ENCODE measurements around the gene HEATR9.

HEATR9 gene

GRCh38 chr17:35864853-35865252 lies 3.8 kb downstream of the HEATR9 start:
- DNase-seq, result no peak

GRCh38 chr17:35856603-35857002 lies 12.1 kb downstream of the HEATR9 start:
- DNase-seq, result no peak

GRCh38 chr17:35855965-35856364 lies 12.7 kb downstream of the HEATR9 start:
- no peak for DNase-seq

GRCh38 chr17:35849469-35850348 lies 19.0 kb downstream of the HEATR9 start:
- DNase-seq, result peak; percentile 56 to 74

- no peak for DNase-seq
Observed at GRCh38 chr17:35847633-35848373, 20.9 kb downstream of the HEATR9 start.

GRCh38 chr17:35847006-35847405 lies 21.7 kb downstream of the HEATR9 start:
- DNase-seq, result no peak

GRCh38 chr17:35846055-35846809 lies 22.5 kb downstream of the HEATR9 start:
- no peak for DNase-seq

GRCh38 chr17:35844547-35844946 lies 24.1 kb downstream of the HEATR9 start:
- no peak for DNase-seq

GRCh38 chr17:35843698-35844097 lies 25.0 kb downstream of the HEATR9 start:
- no peak for DNase-seq

GRCh38 chr17:35842239-35842638 lies 26.5 kb downstream of the HEATR9 start:
- DNase-seq, result no peak

GRCh38 chr17:35841505-35841904 lies 27.2 kb downstream of the HEATR9 start:
- DNase-seq, result no peak

GRCh38 chr17:35841101-35841500 lies 27.6 kb downstream of the HEATR9 start:
- DNase-seq, result no peak

GRCh38 chr17:35825206-35825605 lies 43.5 kb downstream of the HEATR9 start:
- no peak for DNase-seq

- no peak for DNase-seq
Observed at GRCh38 chr17:35821308-35821707, 47.4 kb downstream of the HEATR9 start.

GRCh38 chr17:35819455-35819854 lies 49.2 kb downstream of the HEATR9 start:
- no peak for DNase-seq

- DNase-seq, result no peak
Observed at GRCh38 chr17:35817196-35817595, 51.5 kb downstream of the HEATR9 start.

- no peak for DNase-seq
Observed at GRCh38 chr17:35816723-35817122, 52.0 kb downstream of the HEATR9 start.

GRCh38 chr17:35812456-35812855 lies 56.2 kb downstream of the HEATR9 start:
- DNase-seq, result no peak

- no peak for DNase-seq
Observed at GRCh38 chr17:35811759-35812158, 56.9 kb downstream of the HEATR9 start.

GRCh38 chr17:35809855-35810461 lies 58.7 kb downstream of the HEATR9 start:
- DNase-seq, result no peak

- peak; percentile 97 for DNase-seq
Observed at GRCh38 chr17:35808962-35809854, 59.5 kb downstream of the HEATR9 start, which contains the start of gene TAF15. TSS of gene TAF15 (plus strand) at chr17:35809484. CDS start at chr17:35809570, 86 bp downstream.
